Mesenchymal stem cell (in vitro differentiated cells and primary cell): ENCODE data around the gene TRIM3.

Source experiments
- DNase-seq: peaks from one replicate; pipeline ENCODE4 v3.0.0-alpha.2; 2013
- H2AFZ ChIP-seq: one replicate; pipeline ENCODE4 v1.6.1; 2013; ENCODE audit warnings: low read depth, mild to moderate bottlenecking, control low read depth, inconsistent platforms, low read length, moderate library complexity
- H2AK5ac ChIP-seq: 2 replicates; pipeline ENCODE4 v1.6.1; 2013; ENCODE audit warnings: low read length, moderate library complexity, mild to moderate bottlenecking, inconsistent platforms; ENCODE audit not compliant: severe bottlenecking
- H2BK120ac ChIP-seq: one replicate; pipeline ENCODE4 v1.6.1; 2013; ENCODE audit warnings: low read depth, mild to moderate bottlenecking, inconsistent platforms, low read length, moderate library complexity
- H2BK12ac ChIP-seq, 2 experiments: one replicate each; pipeline ENCODE4 v1.6.1; 2013; ENCODE audit warnings: inconsistent platforms in 2 of 2, low read length in 2 of 2, mild to moderate bottlenecking in 2 of 2, moderate library complexity in 2 of 2, control low read depth in 1 of 2
- H2BK15ac ChIP-seq: one replicate; pipeline ENCODE4 v1.6.1; 2013; ENCODE audit warnings: mild to moderate bottlenecking, low read depth, inconsistent platforms; ENCODE audit not compliant: poor library complexity, severe bottlenecking
- H2BK5ac ChIP-seq: 2 replicates; pipeline ENCODE4 v1.6.1; 2013; ENCODE audit warnings: low read depth, mild to moderate bottlenecking, low read length, control low read depth, inconsistent platforms; ENCODE audit not compliant: poor library complexity, severe bottlenecking
- H3K14ac ChIP-seq, 2 experiments: one replicate each; pipeline ENCODE4 v1.6.1; 2013; ENCODE audit warnings: inconsistent platforms in 2 of 2, low read length in 2 of 2, control low read depth in 1 of 2, mild to moderate bottlenecking in 1 of 2, moderate library complexity in 1 of 2
- H3K18ac ChIP-seq, 2 experiments: one replicate each; pipeline ENCODE4 v1.6.1; 2013; ENCODE audit warnings: inconsistent platforms in 2 of 2, low read length in 2 of 2, control low read depth in 1 of 2, low read depth in 1 of 2, mild to moderate bottlenecking in 1 of 2
- H3K23ac ChIP-seq, 2 experiments: one replicate each; pipeline ENCODE4 v1.6.1; 2013; ENCODE audit warnings: inconsistent platforms in 2 of 2, low read length in 2 of 2, mild to moderate bottlenecking in 2 of 2, moderate library complexity in 2 of 2, control low read depth in 1 of 2
- H3K27ac ChIP-seq: 2 replicates; pipeline ENCODE4 v1.5.1; 2013; ENCODE audit warnings: mild to moderate bottlenecking, moderate library complexity, low read length, control low read depth, inconsistent platforms; ENCODE audit not compliant: poor library complexity, severe bottlenecking
- H3K27me3 ChIP-seq, 2 experiments: 2 replicates each; pipeline versions ENCODE4 v1.6.1 to v1.7.0; 2013; ENCODE audit warnings: low read length in 2 of 2, mild to moderate bottlenecking in 2 of 2, moderate library complexity in 2 of 2, control low read depth in 1 of 2, inconsistent platforms in 1 of 2; ENCODE audit not compliant: control insufficient read depth in 1 of 2, insufficient read depth in 1 of 2
- H3K36me3 ChIP-seq, 2 experiments: 2 replicates each; pipeline versions ENCODE4 v1.6.1 to v1.7.0; 2013; ENCODE audit warnings: low read length in 2 of 2, control low read depth in 1 of 2, inconsistent platforms in 1 of 2, low read depth in 1 of 2, mild to moderate bottlenecking in 1 of 2; ENCODE audit not compliant: insufficient read depth in 2 of 2, control insufficient read depth in 1 of 2
- H3K4ac ChIP-seq, 2 experiments: one replicate each; pipeline ENCODE4 v1.6.1; 2013; ENCODE audit warnings: inconsistent platforms in 2 of 2, low read length in 2 of 2, mild to moderate bottlenecking in 2 of 2, moderate library complexity in 2 of 2, control low read depth in 1 of 2, low read depth in 1 of 2
- H3K4me1 ChIP-seq: 2 replicates; pipeline ENCODE4 v1.6.1; 2013; ENCODE audit warnings: low read depth, low read length, control low read depth; ENCODE audit not compliant: control insufficient read depth, insufficient read depth
- H3K4me2 ChIP-seq: 2 replicates; pipeline ENCODE4 v1.6.1; 2013; ENCODE audit warnings: low read length, mild to moderate bottlenecking, inconsistent platforms; ENCODE audit not compliant: poor library complexity, severe bottlenecking
- H3K4me3 ChIP-seq, 2 experiments: 2 replicates each; pipeline versions ENCODE4 v1.5.1 to v1.7.0; 2013; ENCODE audit warnings: low read length in 2 of 2, mild to moderate bottlenecking in 2 of 2, control low read depth in 1 of 2, low read depth in 1 of 2; ENCODE audit not compliant: insufficient read depth in 1 of 2
- H3K79me1 ChIP-seq: replicated peaks from 2 replicates; pipeline ENCODE4 v1.6.1; 2013; ENCODE audit warnings: mild to moderate bottlenecking, control low read depth, low read length, inconsistent platforms; ENCODE audit not compliant: poor library complexity, severe bottlenecking
- H3K9ac ChIP-seq: 2 replicates; pipeline ENCODE4 v1.7.0; 2013; ENCODE audit warnings: mild to moderate bottlenecking, low read length, moderate library complexity
- H3K9me3 ChIP-seq: 2 replicates; pipeline ENCODE4 v1.7.0; 2013; ENCODE audit warnings: mild to moderate bottlenecking, low read length; ENCODE audit not compliant: control insufficient read depth
- H4K8ac ChIP-seq: one replicate; pipeline ENCODE4 v1.6.1; 2013; ENCODE audit warnings: inconsistent platforms, mild to moderate bottlenecking, low read length, moderate library complexity
- H4K91ac ChIP-seq: one replicate; pipeline ENCODE4 v1.6.1; 2013; ENCODE audit warnings: mild to moderate bottlenecking, low read length, inconsistent platforms
- WGBS: methylation state at CpG from one replicate; pipeline ENCODE4 v1.1.7; 2013; ENCODE audit warnings: mixed read lengths; 5-methylcytosine and 5-hydroxymethylcytosine counted together

TRIM3 gene

DNA sequence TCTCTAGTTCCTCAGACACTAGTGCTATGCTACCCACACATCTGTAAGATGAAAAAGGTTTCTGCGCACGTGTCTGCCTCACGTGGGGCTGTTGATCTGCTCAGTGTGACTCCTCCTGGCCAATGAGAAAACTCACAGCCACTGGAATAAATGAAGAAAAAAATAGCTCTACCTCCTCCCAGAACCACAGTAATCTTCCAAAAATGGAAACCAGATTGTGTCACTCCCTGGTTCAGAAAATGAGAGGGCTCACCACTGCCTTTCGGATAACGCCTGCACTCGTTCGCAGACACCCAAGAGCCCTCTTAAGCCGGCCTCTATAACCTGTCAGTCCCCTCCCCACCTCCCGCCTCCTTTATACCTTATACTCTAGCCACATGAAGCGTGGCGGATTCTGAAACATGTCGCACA, 59.9 kb downstream of the TRIM3 start:
- no peak overlapping the region for H3K14ac ChIP-seq
- no peak overlapping the region for H3K27ac ChIP-seq
- peaks cover 3% of the 10 kb centered on the region for H3K4me1 ChIP-seq
- H2BK5ac ChIP-seq = no peak overlapping the region
- no peak overlapping the region for H3K4me3 ChIP-seq
- H3K23ac ChIP-seq = no peak overlapping the region
- H3K27me3 ChIP-seq = no peaks in the 10 kb centered on the region
- H3K9me3 ChIP-seq = no peaks in the 10 kb centered on the region
- DNase-seq = no peak
- no peak overlapping the region for H2BK15ac ChIP-seq
- H2BK12ac ChIP-seq = no peak overlapping the region
- H3K4ac ChIP-seq = no peak overlapping the region
- no peak overlapping the region for H2BK120ac ChIP-seq
- no peak overlapping the region for H3K4me2 ChIP-seq
- WGBS = 89% methylated on average over 12 of the region's 12 CpGs
- no peak overlapping the region for H4K91ac ChIP-seq
- H3K18ac ChIP-seq = no peak overlapping the region
- H4K8ac ChIP-seq = no peak overlapping the region
- H2AFZ ChIP-seq = no peak overlapping the region
- H3K79me1 ChIP-seq = peaks cover 45% of the 10 kb centered on the region
- peaks cover 19 to 24% of the 10 kb centered on the region in 2 experiments for H3K36me3 ChIP-seq
- H3K9ac ChIP-seq = no peak overlapping the region
- no peak overlapping the region for H2AK5ac ChIP-seq

GRCh38 chr11:6411594-6412031, 62.1 kb downstream of the TRIM3 start:
- Histone ChIP-seq H2AFZ (no peak overlapping the region), H3K9ac (no peak overlapping the region), H2BK15ac (no peak overlapping the region), H4K91ac (no peak overlapping the region), H3K36me3 (peaks cover 22 to 24% of the 10 kb centered on the region in 2 experiments), H3K9me3 (no peaks in the 10 kb centered on the region), H3K27ac (no peak overlapping the region), H3K4me1 (no peaks in the 10 kb centered on the region), H3K18ac (no peak overlapping the region), H2BK12ac (no peak overlapping the region), H3K79me1 (peaks cover 46% of the 10 kb centered on the region), H3K4me3 (no peak overlapping the region), H3K4me2 (no peak overlapping the region), H3K23ac (no peak overlapping the region), H2BK5ac (no peak overlapping the region), H3K4ac (no peak overlapping the region), H2BK120ac (no peak overlapping the region), H4K8ac (no peak overlapping the region), H3K27me3 (no peaks in the 10 kb centered on the region), H2AK5ac (no peak overlapping the region), H3K14ac (peak overlapping the region in 1 of 2 experiments; percentile 9)
- 96% methylated on average over 10 of the region's 10 CpGs for WGBS
- no peak for DNase-seq

- Histone ChIP-seq H2BK5ac (no peak overlapping the region), H3K36me3 (peaks cover 24% of the 10 kb centered on the region in 2 experiments), H3K4me3 (no peak overlapping the region), H3K27me3 (no peaks in the 10 kb centered on the region), H3K79me1 (peaks cover 46% of the 10 kb centered on the region), H2AK5ac (no peak overlapping the region), H3K14ac (no peak overlapping the region), H3K4me2 (no peak overlapping the region), H2BK15ac (no peak overlapping the region), H4K8ac (no peak overlapping the region), H3K18ac (no peak overlapping the region), H3K4ac (no peak overlapping the region), H3K4me1 (no peaks in the 10 kb centered on the region), H2BK120ac (no peak overlapping the region), H2BK12ac (no peak overlapping the region), H2AFZ (no peak overlapping the region), H3K9ac (no peak overlapping the region), H3K9me3 (no peaks in the 10 kb centered on the region), H4K91ac (peak overlapping the region; percentile 29), H3K27ac (no peak overlapping the region), H3K23ac (no peak overlapping the region)
- no peak for DNase-seq
- 97% methylated on average over 22 of the region's 23 CpGs for WGBS
Measured at GRCh38 chr11:6410695-6411430, 62.9 kb downstream of the TRIM3 start.

DNA sequence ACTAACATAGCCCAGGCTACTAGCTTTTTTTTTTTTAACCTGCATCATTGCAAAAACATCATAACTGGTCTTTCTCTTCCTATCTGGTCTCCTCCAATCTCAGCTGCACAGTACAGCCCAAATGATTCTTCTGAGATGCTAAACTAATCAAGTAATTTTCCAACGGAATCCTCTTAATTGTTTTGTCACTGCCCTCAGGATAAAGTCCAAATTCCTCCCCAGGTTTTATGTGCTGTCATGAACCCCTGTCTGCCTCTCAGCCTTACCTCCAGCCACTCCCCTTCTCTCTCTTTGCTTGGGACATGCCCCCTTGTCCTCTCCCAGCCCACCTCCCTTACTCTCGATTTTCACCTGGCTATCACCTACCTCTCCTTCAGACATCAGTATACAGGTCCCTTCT, 67.4 kb downstream of the TRIM3 start:
- no peak for DNase-seq
- 83% methylated on average over 2 of the region's 2 CpGs for WGBS
- H2BK12ac ChIP-seq = no peak overlapping the region

More for the DNA sequence above, 67.4 kb downstream of the TRIM3 start:
- H3K4me2 ChIP-seq = no peak overlapping the region
- H3K9ac ChIP-seq = no peak overlapping the region
- no peak overlapping the region for H2BK5ac ChIP-seq
- no peak overlapping the region for H4K91ac ChIP-seq
- H3K9me3 ChIP-seq = no peaks in the 10 kb centered on the region
- H2BK15ac ChIP-seq = no peak overlapping the region
- H3K36me3 ChIP-seq = peaks cover 48 to 51% of the 10 kb centered on the region in 2 experiments
- no peak overlapping the region for H2BK120ac ChIP-seq
- H3K4me1 ChIP-seq = peaks cover 31% of the 10 kb centered on the region
- H3K18ac ChIP-seq = no peak overlapping the region
- no peak overlapping the region for H2AFZ ChIP-seq
- no peaks in the 10 kb centered on the region for H3K27me3 ChIP-seq
- peaks cover 40% of the 10 kb centered on the region for H3K79me1 ChIP-seq
- H3K23ac ChIP-seq = no peak overlapping the region
- no peak overlapping the region for H2AK5ac ChIP-seq
- no peak overlapping the region for H3K4ac ChIP-seq
- H3K14ac ChIP-seq = no peak overlapping the region
- H3K27ac ChIP-seq = no peak overlapping the region
- no peak overlapping the region for H3K4me3 ChIP-seq
- no peak overlapping the region for H4K8ac ChIP-seq
